Liver (tissue), 3 donors: Measurements from ENCODE around the gene ZNF335.

ENCODE experiments used
- CTCF ChIP-seq: fragments of 150-350 bp; IDR thresholded peaks from 2 replicates; pipeline ENCODE4 v1.5.1; 2017; ENCODE audit warnings: improper control_type of control experiment, low read depth, low read length; ENCODE audit not compliant: missing input control
- GABPA ChIP-seq, 2 donors: IDR thresholded peaks in 1 of 2; conservative IDR thresholded peaks in 1 of 2; 2 replicates each; pipeline ENCODE4 v1.6.1; 2016; ENCODE audit warnings: antibody characterized with exemption in 2 of 2, mild to moderate bottlenecking in 1 of 2, moderate library complexity in 1 of 2
- JUND ChIP-seq, 2 donors: IDR thresholded peaks; 2 replicates each; pipeline ENCODE4 v1.6.1; 2016; ENCODE audit warnings: antibody characterized with exemption in 2 of 2
- MAX ChIP-seq: IDR thresholded peaks from 2 replicates; pipeline ENCODE4 v1.6.1; 2016; ENCODE audit warnings: antibody characterized with exemption
- RAD21 ChIP-seq, 2 donors: IDR thresholded peaks; 2 replicates each; pipeline ENCODE4 v1.6.1; 2016; ENCODE audit warnings: antibody characterized with exemption in 2 of 2, mild to moderate bottlenecking in 2 of 2
- REST ChIP-seq: IDR thresholded peaks from 2 replicates; pipeline ENCODE4 v1.6.1; 2016; ENCODE audit warnings: antibody characterized with exemption, mild to moderate bottlenecking
- RXRA ChIP-seq, 2 donors: IDR thresholded peaks; 2 replicates each; pipeline ENCODE4 v1.6.1; 2017 to 2018; ENCODE audit warnings: antibody characterized with exemption in 2 of 2, mild to moderate bottlenecking in 1 of 2
- SP1 ChIP-seq: IDR thresholded peaks from 2 replicates; pipeline ENCODE4 v1.6.1; 2018; ENCODE audit warnings: antibody characterized with exemption, mild to moderate bottlenecking
- TAF1 ChIP-seq: conservative IDR thresholded peaks from 2 replicates; pipeline ENCODE4 v1.6.1; 2016; ENCODE audit warnings: antibody characterized with exemption, mild to moderate bottlenecking
- YY1 ChIP-seq: IDR thresholded peaks from 2 replicates; pipeline ENCODE4 v1.6.1; 2016; ENCODE audit warnings: antibody characterized with exemption, mild to moderate bottlenecking
- donor health status: healthy.
- donor health status: healthy.

- TF ChIP-seq TAF1 (no peak), CTCF (peak; percentile 44), YY1 (no peak), JUND (IDR thresholded peaks at IDR 0.05) (no peak), GABPA (IDR thresholded peaks at IDR 0.05 in 1 of 2, conservative IDR thresholded peaks at IDR 0.05 in 1 of 2) (no peak), MAX (no peak), RXRA (IDR thresholded peaks at IDR 0.05) (no peak), SP1 (no peak), RAD21 (IDR thresholded peaks at IDR 0.05) (peak; percentile 72 to 84), REST (no peak)
Observed at GRCh38 chr20:45963059-45964005, 8.7 kb downstream of the ZNF335 start.
